ENCODE data around the gene TTC3. TPM values are rescaled to one million over a fixed set of nuclear protein-coding genes. Genes with fewer than 3 reads are reported as not detected.

TTC3 gene
- total and polyA plus RNA-seq, 7 donors = 6.5 to 50.3 (median 25.7) TPM

GRCh38 chr21:37197746-37198145 is 124.7 kb downstream of the TTC3 start:
- Histone ChIP-seq H3K4me3 (no peak overlapping the region), H3K9me3 (no peaks in the 10 kb centered on the region), H3K4me1 (peaks cover 24% of the 10 kb centered on the region), H3K36me3 (ENCODE audit: insufficient read depth in 1 of 2, low read depth in 1 of 2) (peaks cover 2 to 67% of the 10 kb centered on the region in 2 donors), H3K27ac (no peak overlapping the region), H3K27me3 (ENCODE audit: insufficient read depth in 3 of 3, low read length in 2 of 3) (no peaks in the 10 kb centered on the region)
- DNase-seq (no peak), ATAC-seq (no peak)
- intact Hi-C loops (cut with DNase I) = no loop called here
- WGBS, 3 donors = 92 to 99% (median 96%) methylated on average over 4 of the region's 4 CpGs
- TF ChIP-seq, protein P1, sequence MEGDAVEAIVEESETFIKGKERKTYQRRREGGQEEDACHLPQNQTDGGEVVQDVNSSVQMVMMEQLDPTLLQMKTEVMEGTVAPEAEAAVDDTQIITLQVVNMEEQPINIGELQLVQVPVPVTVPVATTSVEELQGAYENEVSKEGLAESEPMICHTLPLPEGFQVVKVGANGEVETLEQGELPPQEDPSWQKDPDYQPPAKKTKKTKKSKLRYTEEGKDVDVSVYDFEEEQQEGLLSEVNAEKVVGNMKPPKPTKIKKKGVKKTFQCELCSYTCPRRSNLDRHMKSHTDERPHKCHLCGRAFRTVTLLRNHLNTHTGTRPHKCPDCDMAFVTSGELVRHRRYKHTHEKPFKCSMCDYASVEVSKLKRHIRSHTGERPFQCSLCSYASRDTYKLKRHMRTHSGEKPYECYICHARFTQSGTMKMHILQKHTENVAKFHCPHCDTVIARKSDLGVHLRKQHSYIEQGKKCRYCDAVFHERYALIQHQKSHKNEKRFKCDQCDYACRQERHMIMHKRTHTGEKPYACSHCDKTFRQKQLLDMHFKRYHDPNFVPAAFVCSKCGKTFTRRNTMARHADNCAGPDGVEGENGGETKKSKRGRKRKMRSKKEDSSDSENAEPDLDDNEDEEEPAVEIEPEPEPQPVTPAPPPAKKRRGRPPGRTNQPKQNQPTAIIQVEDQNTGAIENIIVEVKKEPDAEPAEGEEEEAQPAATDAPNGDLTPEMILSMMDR (IDR thresholded peaks at IDR 0.05) = no peak

DNA sequence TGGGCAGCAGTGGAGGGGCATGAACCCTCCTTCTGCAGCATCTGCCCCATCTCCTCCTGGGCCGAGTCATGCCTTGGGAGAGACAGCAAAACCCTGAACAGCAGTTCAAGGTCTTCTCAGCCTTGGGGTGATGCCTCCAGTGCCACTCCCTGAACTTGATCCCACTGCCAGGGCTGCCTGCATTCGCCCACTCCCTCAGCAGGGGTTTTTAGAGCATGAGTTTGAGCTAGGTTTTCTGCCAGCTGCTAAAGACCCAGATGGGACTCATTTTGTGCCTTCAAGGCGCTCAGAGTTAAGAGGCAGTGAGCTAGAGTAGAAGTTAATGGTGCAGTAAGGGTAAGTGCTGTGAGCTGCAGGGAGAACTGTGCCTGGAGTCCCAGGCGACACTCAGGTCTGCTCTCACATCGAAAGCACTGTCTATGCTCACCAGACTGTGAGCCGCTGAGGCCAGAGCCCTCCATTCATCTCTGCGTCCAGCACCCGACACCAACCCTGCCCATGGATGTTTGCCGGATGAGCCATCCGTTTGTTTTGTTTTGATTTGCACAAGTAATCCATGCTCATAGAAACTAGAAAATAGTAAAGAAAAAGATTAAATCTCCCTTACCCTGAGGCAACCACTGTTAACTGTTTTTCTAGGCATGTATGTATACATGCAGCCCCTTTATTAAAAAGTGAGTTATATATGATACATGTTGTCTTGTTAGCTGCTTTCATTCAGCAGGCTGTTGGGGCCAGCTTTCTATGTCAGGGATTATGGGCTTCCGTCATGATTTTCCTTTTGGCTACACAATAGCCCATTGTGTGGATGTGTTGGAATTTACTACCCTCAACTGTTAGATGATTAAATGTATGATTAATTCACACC is 126.2 kb downstream of the TTC3 start:
- no peaks in the 10 kb centered on the region for H3K9me3 ChIP-seq
- intact Hi-C loops (cut with DNase I) = no loop called here
- WGBS, 3 donors = 52 to 68% (median 63%) methylated on average over 11 of the region's 11 CpGs

DNA sequence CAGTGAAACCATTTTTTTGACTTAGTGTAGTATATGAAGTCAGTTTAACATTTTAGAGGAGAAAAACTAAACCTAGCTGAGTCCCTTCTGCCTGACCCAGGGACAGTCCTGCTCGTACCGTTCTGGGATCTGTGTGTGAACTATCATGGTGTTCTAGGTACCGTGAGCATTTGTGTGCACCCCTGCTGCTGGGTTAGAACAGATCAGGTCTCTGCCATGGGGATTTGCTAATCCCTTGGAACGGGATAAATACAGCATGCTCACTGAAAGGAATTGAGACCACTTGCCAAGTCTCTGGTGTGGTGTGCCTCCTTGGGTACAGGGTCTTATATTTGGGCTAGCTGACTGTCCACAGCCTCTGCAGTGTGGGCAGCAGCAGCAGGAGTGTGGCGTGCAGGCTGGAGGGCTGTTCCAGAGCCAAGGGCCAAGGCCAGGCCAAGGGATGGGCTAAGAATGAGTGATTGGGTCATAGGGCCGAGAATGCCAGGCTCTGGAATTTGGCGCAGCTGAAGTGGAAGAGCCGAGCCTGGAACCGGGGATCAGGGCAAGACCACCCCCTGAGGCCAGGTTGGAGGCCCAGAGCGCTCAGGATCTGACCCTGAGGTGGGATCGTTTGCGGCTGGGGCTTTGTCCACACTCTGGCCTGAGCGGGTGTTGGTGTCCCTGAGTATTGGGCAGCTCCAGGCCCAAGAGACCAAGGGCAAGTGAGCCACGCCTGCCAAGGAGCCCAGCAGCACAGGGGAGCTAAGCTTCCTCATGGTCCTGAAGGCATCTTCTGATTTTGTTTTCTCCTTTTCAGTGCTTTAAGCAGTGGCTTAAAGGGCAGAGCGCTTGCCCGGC is 127.8 kb downstream of the TTC3 start:
- Histone ChIP-seq H3K36me3 (ENCODE audit: insufficient read depth in 1 of 2, low read depth in 1 of 2) (peaks cover 2 to 49% of the 10 kb centered on the region in 2 donors), H3K27ac (peak overlapping the region; percentile 72), H3K27me3 (ENCODE audit: insufficient read depth in 3 of 3, low read length in 2 of 3) (no peaks in the 10 kb centered on the region), H3K9me3 (no peaks in the 10 kb centered on the region), H3K4me1 (peaks cover 27% of the 10 kb centered on the region), H3K4me3 (no peak overlapping the region)
- DNase-seq (peak in 1 of 2 donors; percentile 71), ATAC-seq (peak; percentile 74 to 90 (median 86))
- WGBS, 3 donors = 49 to 59% (median 51%) methylated on average over 14 to 16 of the region's 16 CpGs
- TF ChIP-seq, protein P1 (IDR thresholded peaks at IDR 0.05) = no peak
- intact Hi-C loops (cut with DNase I) = no loop called here

More for the DNA sequence above, 126.2 kb downstream of the TTC3 start:
- Histone ChIP-seq H3K36me3 (ENCODE audit: insufficient read depth in 1 of 2, low read depth in 1 of 2) (peaks cover 2 to 64% of the 10 kb centered on the region in 2 donors), H3K4me1 (peaks cover 24% of the 10 kb centered on the region), H3K27ac (peak overlapping the region; percentile 72), H3K27me3 (ENCODE audit: insufficient read depth in 3 of 3, low read length in 2 of 3) (no peaks in the 10 kb centered on the region), H3K4me3 (no peak overlapping the region)
- ATAC-seq = peak; percentile 29 to 50 (median 32)
- TF ChIP-seq, protein P1 (IDR thresholded peaks at IDR 0.05) = no peak
- no peak for DNase-seq

DNA sequence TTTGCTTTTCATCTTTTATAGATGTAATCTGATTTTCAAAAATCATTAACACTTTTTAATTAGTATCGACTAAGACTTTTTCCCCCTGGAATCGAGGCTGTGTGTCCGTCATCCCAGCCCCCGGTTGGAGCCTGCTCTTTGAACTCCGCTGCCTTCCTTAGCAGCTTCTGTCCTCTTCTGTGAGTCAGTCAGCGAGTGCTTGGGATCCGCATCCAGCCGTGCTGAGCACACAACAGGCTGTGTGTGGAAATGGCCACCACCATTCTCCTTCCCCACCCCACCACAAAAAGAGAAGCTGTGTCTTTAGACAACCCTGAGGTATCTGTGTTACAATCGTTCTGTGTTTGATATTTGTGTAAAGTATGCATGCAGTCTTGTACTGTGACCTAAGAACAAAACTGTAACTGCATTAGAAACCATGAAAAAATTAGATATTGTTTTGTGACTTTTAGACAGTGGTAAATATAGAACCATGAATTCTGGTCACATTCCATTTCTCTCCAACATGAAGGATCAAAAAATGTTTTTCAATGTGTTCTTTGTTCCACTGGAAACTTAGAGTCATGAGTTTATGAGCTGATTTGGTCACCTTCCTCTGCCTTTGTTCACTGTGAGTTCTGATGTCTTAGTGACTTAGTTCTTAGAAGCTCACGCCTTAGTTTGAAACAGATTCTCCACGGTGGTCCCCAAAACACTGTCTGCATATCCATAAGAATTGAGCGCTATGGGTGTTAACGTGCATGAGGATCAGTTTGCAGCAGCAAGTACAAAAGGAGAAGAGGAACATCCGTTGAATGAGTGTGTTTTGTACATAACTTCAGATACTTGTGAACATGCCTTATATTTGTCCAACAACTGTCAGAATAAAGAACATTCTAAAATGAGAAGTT is 129.4 kb downstream of the TTC3 start:
- Histone ChIP-seq H3K27ac (no peak overlapping the region), H3K27me3 (ENCODE audit: insufficient read depth in 3 of 3, low read length in 2 of 3) (no peaks in the 10 kb centered on the region), H3K4me1 (peaks cover 33% of the 10 kb centered on the region), H3K9me3 (no peaks in the 10 kb centered on the region), H3K36me3 (ENCODE audit: insufficient read depth in 1 of 2, low read depth in 1 of 2) (peaks cover 2 to 37% of the 10 kb centered on the region in 2 donors), H3K4me3 (no peak overlapping the region)
- intact Hi-C loops (cut with DNase I) = no loop called here
- ATAC-seq (no peak), DNase-seq (no peak)
- TF ChIP-seq, protein P1 (IDR thresholded peaks at IDR 0.05) = no peak
- WGBS, 3 donors = 86 to 88% (median 86%) methylated on average over 14 of the region's 14 CpGs

Measured in psoas muscle (tissue), 8 donors.